DOHH2 (cell line): ENCODE results near the gene USP32.
"Not testable (repeated sequence)": the region's sequence is repeated elsewhere in the genome, so short reads cannot be mapped to it uniquely, and the experiment has no call there.

ENCODE experiments used
- CTCF ChIP-seq: fragments of 200-600 bp; sonication (generic); IDR thresholded peaks from one replicate; pipeline ENCODE4 v1.5.1; 2014; ENCODE audit warnings: antibody characterized with exemption, mild to moderate bottlenecking, low read depth, low read length; ENCODE audit not compliant: poor library complexity, severe bottlenecking
- EZH2phosphoT487 ChIP-seq: fragments of 200-600 bp; sonication (generic); IDR thresholded peaks from 2 replicates; pipeline ENCODE4 v1.6.1; 2017; ENCODE audit warnings: borderline replicate concordance, mild to moderate bottlenecking, antibody characterized with exemption, low read length, moderate library complexity, mixed read lengths

- not testable (repeated sequence) for TF ChIP-seq CTCF, EZH2phosphoT487
Observed at GRCh38 chr17:60430561-60430960, 38.6 kb upstream of the USP32 start.
